Measurements from ENCODE around the gene CDC42BPB. TPM values are rescaled to one million over a fixed set of nuclear protein-coding genes. Genes with fewer than 3 reads are reported as not detected.

The CDC42BPB gene
- total RNA-seq, 2 experiments from 2014 or later, result 2.0 to 2.3 TPM

GRCh38 chr14:102955636-102956408, 101.5 kb downstream of the CDC42BPB start:
- ChIA-PET CTCF (no interaction called here), POLR2A (no interaction called here)

GRCh38 chr14:102954081-102954789, 103.1 kb downstream of the CDC42BPB start:
- POLR2A ChIA-PET, result no interaction called here
- CTCF ChIA-PET, result no interaction called here

GRCh38 chr14:102953100-102953499, 104.2 kb downstream of the CDC42BPB start:
- ChIA-PET CTCF (no interaction called here), POLR2A (no interaction called here)

- CTCF ChIA-PET, result no interaction called here
- POLR2A ChIA-PET, result no interaction called here
Measured at GRCh38 chr14:102952276-102952675, 105.1 kb downstream of the CDC42BPB start.

- CTCF ChIA-PET, result no interaction called here
- POLR2A ChIA-PET, result no interaction called here
Measured at GRCh38 chr14:102951799-102952198, 105.5 kb downstream of the CDC42BPB start.

GRCh38 chr14:102951034-102951433, 106.3 kb downstream of the CDC42BPB start:
- ChIA-PET CTCF (no interaction called here), POLR2A (no interaction called here)

GRCh38 chr14:102949801-102950451, 107.4 kb downstream of the CDC42BPB start:
- POLR2A ChIA-PET, result no interaction called here

GRCh38 chr14:102949062-102949800, 108.1 kb downstream of the CDC42BPB start:
- POLR2A ChIA-PET, result no interaction called here

More at GRCh38 chr14:102949801-102950451, 107.4 kb downstream of the CDC42BPB start:
- CTCF ChIA-PET, result no interaction called here

GRCh38 chr14:102948698-102949061, 108.7 kb downstream of the CDC42BPB start:
- ChIA-PET POLR2A (no interaction called here), CTCF (no interaction called here)

More at GRCh38 chr14:102949062-102949800, 108.1 kb downstream of the CDC42BPB start:
- CTCF ChIA-PET, result no interaction called here

- POLR2A ChIA-PET, result no interaction called here
- CTCF ChIA-PET, result no interaction called here
Measured at GRCh38 chr14:102947321-102948103, 109.8 kb downstream of the CDC42BPB start.

- ChIA-PET POLR2A (no interaction called here), CTCF (no interaction called here)
Measured at GRCh38 chr14:102945346-102946130, 111.8 kb downstream of the CDC42BPB start.

GRCh38 chr14:102944448-102945330, 112.7 kb downstream of the CDC42BPB start:
- ChIA-PET CTCF (no interaction called here), POLR2A (no interaction called here)

GRCh38 chr14:102943979-102944378, 113.4 kb downstream of the CDC42BPB start:
- POLR2A ChIA-PET, result no interaction called here

GRCh38 chr14:102943454-102943853, 113.9 kb downstream of the CDC42BPB start:
- CTCF ChIA-PET, result no interaction called here
- POLR2A ChIA-PET, result no interaction called here

More at GRCh38 chr14:102943979-102944378, 113.4 kb downstream of the CDC42BPB start:
- CTCF ChIA-PET, result no interaction called here

- POLR2A ChIA-PET, result no interaction called here
Measured at GRCh38 chr14:102942069-102942468, 115.3 kb downstream of the CDC42BPB start.

GRCh38 chr14:102941419-102942011, 115.8 kb downstream of the CDC42BPB start:
- ChIA-PET CTCF (no interaction called here), POLR2A (no interaction called here)

More at GRCh38 chr14:102942069-102942468, 115.3 kb downstream of the CDC42BPB start:
- CTCF ChIA-PET, result no interaction called here

GRCh38 chr14:102940729-102941362, 116.5 kb downstream of the CDC42BPB start:
- ChIA-PET POLR2A (no interaction called here), CTCF (no interaction called here)

Data from activated CD8-positive, alpha-beta memory T cell treated with anti-CD3 and anti-CD28 coated beads for 36 hours (primary cell).